HepG2 (cell line): ENCODE results near the gene CKB. TPM values are rescaled to one million over a fixed set of nuclear protein-coding genes. Genes with fewer than 3 reads are reported as not detected.

ENCODE experiments used
- ELF4 ChIP-seq: sonication (generic); formaldehyde crosslinking; IDR thresholded peaks from 2 replicates; pipeline ENCODE4 v1.5.0; 2020; ENCODE audit warnings: missing genetic modification reagents, mild to moderate bottlenecking, moderate library complexity, borderline replicate concordance
- FOXC1 ChIP-seq: sonication (generic); formaldehyde crosslinking; IDR thresholded peaks from 2 replicates; pipeline ENCODE4 v1.8.0; 2022; ENCODE audit warnings: mild to moderate bottlenecking, missing genetic modification reagents, borderline replicate concordance
- GABPB1 ChIP-seq: IDR thresholded peaks from 2 replicates; pipeline ENCODE4 v1.6.1; 2016; ENCODE audit warnings: mild to moderate bottlenecking, missing genetic modification reagents, moderate library complexity, missing compliant biosample characterization
- JUN ChIP-seq: sonication (generic); formaldehyde crosslinking; IDR thresholded peaks from 2 replicates; pipeline ENCODE4 v1.4.0; 2020; ENCODE audit warnings: mild to moderate bottlenecking, missing genetic modification reagents
- MTF2 ChIP-seq: sonication (generic); formaldehyde crosslinking; IDR thresholded peaks from 2 replicates; pipeline ENCODE4 v1.5.0; 2020; ENCODE audit warnings: missing genetic modification reagents, borderline replicate concordance
- NCOR1 ChIP-seq: fragments of 200-600 bp; sonication (generic); IDR thresholded peaks from 2 replicates; pipeline ENCODE4 v1.7.0; 2017; ENCODE audit warnings: antibody characterized with exemption, low read length, borderline replicate concordance
- RAD21 ChIP-seq: fragments of 450-650 bp; formaldehyde crosslinking; IDR thresholded peaks from 2 replicates; pipeline ENCODE4 v1.5.0; 2020; ENCODE audit warnings: mild to moderate bottlenecking
- RARA ChIP-seq: IDR thresholded peaks from 2 replicates; pipeline ENCODE4 v1.6.1; 2016; ENCODE audit warnings: missing genetic modification reagents, missing compliant biosample characterization
- ZBTB7B ChIP-seq: sonication (generic); formaldehyde crosslinking; IDR thresholded peaks from 2 replicates; pipeline ENCODE4 v1.4.0; 2020; ENCODE audit warnings: missing genetic modification reagents
- ZKSCAN8 ChIP-seq: IDR thresholded peaks from 2 replicates; pipeline ENCODE4 v1.6.1; 2016; ENCODE audit warnings: borderline replicate concordance, missing genetic modification reagents, missing compliant biosample characterization
- ZNF143 ChIP-seq: sonication (generic); formaldehyde crosslinking; IDR thresholded peaks from 2 replicates; pipeline ENCODE4 v1.4.0; 2020; ENCODE audit warnings: missing genetic modification reagents
- ZNF333 ChIP-seq: sonication (generic); formaldehyde crosslinking; IDR thresholded peaks from 2 replicates; pipeline ENCODE4 v1.4.0; 2020; ENCODE audit warnings: mild to moderate bottlenecking, missing genetic modification reagents, borderline replicate concordance
- ZNF460 ChIP-seq: sonication (generic); formaldehyde crosslinking; IDR thresholded peaks from 2 replicates; pipeline ENCODE4 v1.5.1; 2020; ENCODE audit warnings: missing genetic modification reagents, mild to moderate bottlenecking, borderline replicate concordance
- ZNF547 ChIP-seq: sonication (generic); formaldehyde crosslinking; IDR thresholded peaks from 2 replicates; pipeline ENCODE4 v1.5.1; 2020; ENCODE audit warnings: mild to moderate bottlenecking, missing genetic modification reagents
- ZNF614 ChIP-seq: IDR thresholded peaks from 2 replicates; pipeline ENCODE4 v1.6.1; 2018; ENCODE audit warnings: missing biosample characterization, missing genetic modification reagents, inconsistent platforms, borderline replicate concordance
- ZNF678 ChIP-seq: sonication (generic); formaldehyde crosslinking; IDR thresholded peaks from 2 replicates; pipeline ENCODE4 v1.4.0; 2020; ENCODE audit warnings: mild to moderate bottlenecking, missing genetic modification reagents
- ZNF782 ChIP-seq: sonication (generic); formaldehyde crosslinking; IDR thresholded peaks from 2 replicates; pipeline ENCODE4 v1.4.0; 2020; ENCODE audit warnings: missing genetic modification reagents, mild to moderate bottlenecking, borderline replicate concordance
- polyA plus RNA-seq, 8 experiments: library from polyadenylated mRNA; depleted of rRNA in 3 of 8; stranded (reverse) in 7 of 8; unstranded in 1 of 8; fragments of >200 nt; fragmentation: Illumina TruSeq in 4 of 8; extraction: Trizol in 4 of 8; gene quantifications; 2 replicates each; pipeline versions ENCODE4 v1.2.1 to v1.2.3, GENCODE V29; 2011 to 2016; ENCODE audit warnings: low read depth in 4 of 8, missing spikeins in 1 of 8, mixed read lengths in 1 of 8; ENCODE audit not compliant: insufficient read depth in 1 of 8
- total RNA-seq, 5 experiments: library from RNA; depleted of rRNA; stranded (reverse); fragments of >200 nt; fragmentation: Illumina TruSeq; extraction: Trizol; gene quantifications; 2 replicates each; pipeline ENCODE4 v1.2.3, GENCODE V29; 2016; ENCODE audit warnings: low read depth in 1 of 5
- TF ChIP-seq, protein P1 (sequence below): IDR thresholded peaks from 2 replicates; pipeline ENCODE4 v1.6.1; 2016; ENCODE audit warnings: low read depth, missing genetic modification reagents, missing compliant biosample characterization
- TF ChIP-seq, protein P2 (sequence below): sonication (generic); IDR thresholded peaks from 2 replicates; pipeline ENCODE4 v1.6.1; 2016; ENCODE audit warnings: low read depth, borderline replicate concordance
- TF ChIP-seq, protein P3 (sequence below): sonication (generic); formaldehyde crosslinking; IDR thresholded peaks from 2 replicates; pipeline ENCODE4 v1.5.1; 2020; ENCODE audit warnings: missing genetic modification reagents, mild to moderate bottlenecking, borderline replicate concordance
- TF ChIP-seq, protein P4 (sequence below): sonication (generic); formaldehyde crosslinking; IDR thresholded peaks from 2 replicates; pipeline ENCODE4 v1.8.0; 2023; ENCODE audit warnings: mild to moderate bottlenecking, missing genetic modification reagents

The CKB gene
- total and polyA plus RNA-seq, 2 of the 13 experiments (the other 11 are each of a cell fraction or from before 2014, with no cell fraction given), result 82.3 to 217 TPM

DNA sequence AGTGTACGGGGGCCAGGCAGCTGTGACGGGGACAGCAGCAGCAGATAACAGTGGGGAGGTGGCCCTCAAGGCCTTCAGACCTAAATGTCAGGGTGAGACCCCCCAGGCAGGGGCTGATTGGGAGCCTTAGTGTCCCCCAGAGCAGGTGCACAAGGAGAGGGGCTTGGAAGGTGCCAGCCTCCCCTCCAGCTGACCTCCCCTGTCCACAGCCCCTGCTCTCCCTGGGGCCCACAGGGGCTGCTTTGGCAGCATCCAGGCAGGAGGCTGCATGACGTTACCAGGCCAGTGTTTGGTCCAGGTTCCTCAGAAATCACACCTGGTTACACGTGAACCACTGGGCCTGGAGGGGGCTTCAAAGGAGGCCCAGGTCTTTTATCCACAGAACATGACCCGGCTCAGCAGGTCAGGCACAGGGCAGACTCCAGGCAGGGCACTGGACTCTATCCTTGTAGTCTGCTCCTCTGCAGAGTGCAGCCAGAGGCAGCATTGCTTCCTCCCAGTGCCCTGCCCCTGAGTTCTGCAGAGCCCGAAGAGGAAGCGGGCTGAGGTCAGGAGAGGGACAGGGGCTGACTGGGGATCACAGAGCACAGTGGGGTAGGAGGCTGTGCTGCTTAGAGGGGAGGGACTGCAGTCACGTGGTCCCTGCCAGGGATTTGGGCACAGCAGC is 3.8 kb upstream of the CKB start (continued):
- TF ChIP-seq, protein P1, sequence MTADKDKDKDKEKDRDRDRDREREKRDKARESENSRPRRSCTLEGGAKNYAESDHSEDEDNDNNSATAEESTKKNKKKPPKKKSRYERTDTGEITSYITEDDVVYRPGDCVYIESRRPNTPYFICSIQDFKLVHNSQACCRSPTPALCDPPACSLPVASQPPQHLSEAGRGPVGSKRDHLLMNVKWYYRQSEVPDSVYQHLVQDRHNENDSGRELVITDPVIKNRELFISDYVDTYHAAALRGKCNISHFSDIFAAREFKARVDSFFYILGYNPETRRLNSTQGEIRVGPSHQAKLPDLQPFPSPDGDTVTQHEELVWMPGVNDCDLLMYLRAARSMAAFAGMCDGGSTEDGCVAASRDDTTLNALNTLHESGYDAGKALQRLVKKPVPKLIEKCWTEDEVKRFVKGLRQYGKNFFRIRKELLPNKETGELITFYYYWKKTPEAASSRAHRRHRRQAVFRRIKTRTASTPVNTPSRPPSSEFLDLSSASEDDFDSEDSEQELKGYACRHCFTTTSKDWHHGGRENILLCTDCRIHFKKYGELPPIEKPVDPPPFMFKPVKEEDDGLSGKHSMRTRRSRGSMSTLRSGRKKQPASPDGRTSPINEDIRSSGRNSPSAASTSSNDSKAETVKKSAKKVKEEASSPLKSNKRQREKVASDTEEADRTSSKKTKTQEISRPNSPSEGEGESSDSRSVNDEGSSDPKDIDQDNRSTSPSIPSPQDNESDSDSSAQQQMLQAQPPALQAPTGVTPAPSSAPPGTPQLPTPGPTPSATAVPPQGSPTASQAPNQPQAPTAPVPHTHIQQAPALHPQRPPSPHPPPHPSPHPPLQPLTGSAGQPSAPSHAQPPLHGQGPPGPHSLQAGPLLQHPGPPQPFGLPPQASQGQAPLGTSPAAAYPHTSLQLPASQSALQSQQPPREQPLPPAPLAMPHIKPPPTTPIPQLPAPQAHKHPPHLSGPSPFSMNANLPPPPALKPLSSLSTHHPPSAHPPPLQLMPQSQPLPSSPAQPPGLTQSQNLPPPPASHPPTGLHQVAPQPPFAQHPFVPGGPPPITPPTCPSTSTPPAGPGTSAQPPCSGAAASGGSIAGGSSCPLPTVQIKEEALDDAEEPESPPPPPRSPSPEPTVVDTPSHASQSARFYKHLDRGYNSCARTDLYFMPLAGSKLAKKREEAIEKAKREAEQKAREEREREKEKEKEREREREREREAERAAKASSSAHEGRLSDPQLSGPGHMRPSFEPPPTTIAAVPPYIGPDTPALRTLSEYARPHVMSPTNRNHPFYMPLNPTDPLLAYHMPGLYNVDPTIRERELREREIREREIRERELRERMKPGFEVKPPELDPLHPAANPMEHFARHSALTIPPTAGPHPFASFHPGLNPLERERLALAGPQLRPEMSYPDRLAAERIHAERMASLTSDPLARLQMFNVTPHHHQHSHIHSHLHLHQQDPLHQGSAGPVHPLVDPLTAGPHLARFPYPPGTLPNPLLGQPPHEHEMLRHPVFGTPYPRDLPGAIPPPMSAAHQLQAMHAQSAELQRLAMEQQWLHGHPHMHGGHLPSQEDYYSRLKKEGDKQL, result no peak
- TF ChIP-seq JUN (CRISPR knock-in tag), result no peak
- TF ChIP-seq NCOR1, result no peak
- TF ChIP-seq, protein P2, sequence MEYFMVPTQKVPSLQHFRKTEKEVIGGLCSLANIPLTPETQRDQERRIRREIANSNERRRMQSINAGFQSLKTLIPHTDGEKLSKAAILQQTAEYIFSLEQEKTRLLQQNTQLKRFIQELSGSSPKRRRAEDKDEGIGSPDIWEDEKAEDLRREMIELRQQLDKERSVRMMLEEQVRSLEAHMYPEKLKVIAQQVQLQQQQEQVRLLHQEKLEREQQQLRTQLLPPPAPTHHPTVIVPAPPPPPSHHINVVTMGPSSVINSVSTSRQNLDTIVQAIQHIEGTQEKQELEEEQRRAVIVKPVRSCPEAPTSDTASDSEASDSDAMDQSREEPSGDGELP, result peak; percentile 47; the same call in 1 of the 2 replicates
- TF ChIP-seq RARA (CRISPR knock-in tag), result peak; percentile 97
- TF ChIP-seq ZKSCAN8 (CRISPR knock-in tag), result no peak
- TF ChIP-seq FOXC1 (CRISPR knock-in tag), result no peak
- TF ChIP-seq ZNF614 (CRISPR knock-in tag), result 0 out of 2 replicates have a peak, but pooled peaks have one; percentile 39
- TF ChIP-seq ZBTB7B (CRISPR knock-in tag), result peak; percentile 62
- TF ChIP-seq ZNF460 (CRISPR knock-in tag), result peak; percentile 57; the same call in 1 of the 2 replicates
- no peak for TF ChIP-seq ZNF678
- TF ChIP-seq GABPB1 (CRISPR knock-in tag), result no peak
- TF ChIP-seq, protein P3, sequence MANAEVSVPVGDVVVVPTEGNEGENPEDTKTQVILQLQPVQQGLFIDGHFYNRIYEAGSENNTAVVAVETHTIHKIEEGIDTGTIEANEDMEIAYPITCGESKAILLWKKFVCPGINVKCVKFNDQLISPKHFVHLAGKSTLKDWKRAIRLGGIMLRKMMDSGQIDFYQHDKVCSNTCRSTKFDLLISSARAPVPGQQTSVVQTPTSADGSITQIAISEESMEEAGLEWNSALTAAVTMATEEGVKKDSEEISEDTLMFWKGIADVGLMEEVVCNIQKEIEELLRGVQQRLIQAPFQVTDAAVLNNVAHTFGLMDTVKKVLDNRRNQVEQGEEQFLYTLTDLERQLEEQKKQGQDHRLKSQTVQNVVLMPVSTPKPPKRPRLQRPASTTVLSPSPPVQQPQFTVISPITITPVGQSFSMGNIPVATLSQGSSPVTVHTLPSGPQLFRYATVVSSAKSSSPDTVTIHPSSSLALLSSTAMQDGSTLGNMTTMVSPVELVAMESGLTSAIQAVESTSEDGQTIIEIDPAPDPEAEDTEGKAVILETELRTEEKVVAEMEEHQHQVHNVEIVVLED, result no peak
- TF ChIP-seq MTF2 (CRISPR knock-in tag), result no peak
- no peak for TF ChIP-seq RAD21 (CRISPR knock-in tag)
- no peak for TF ChIP-seq ZNF782 (CRISPR knock-in tag)
- TF ChIP-seq, protein P4, sequence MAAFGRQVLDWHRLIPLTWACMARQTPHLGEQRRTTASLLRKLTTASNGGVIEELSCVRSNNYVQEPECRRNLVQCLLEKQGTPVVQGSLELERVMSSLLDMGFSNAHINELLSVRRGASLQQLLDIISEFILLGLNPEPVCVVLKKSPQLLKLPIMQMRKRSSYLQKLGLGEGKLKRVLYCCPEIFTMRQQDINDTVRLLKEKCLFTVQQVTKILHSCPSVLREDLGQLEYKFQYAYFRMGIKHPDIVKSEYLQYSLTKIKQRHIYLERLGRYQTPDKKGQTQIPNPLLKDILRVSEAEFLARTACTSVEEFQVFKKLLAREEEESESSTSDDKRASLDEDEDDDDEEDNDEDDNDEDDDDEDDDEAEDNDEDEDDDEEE (CRISPR knock-in tag), result no peak
- TF ChIP-seq ELF4 (CRISPR knock-in tag), result no peak
- no peak for TF ChIP-seq ZNF333 (CRISPR knock-in tag)
- peak; percentile 40; the same call in 1 of the 2 replicates for TF ChIP-seq ZNF547 (CRISPR knock-in tag)
- TF ChIP-seq ZNF143 (CRISPR knock-in tag), result no peak
